Measurements from ENCODE around the gene SLIT3.

- TF ChIP-seq CTCF (IDR thresholded peaks at IDR 0.05) (no peak), EZH2 (IDR thresholded peaks at IDR 0.05) (no peak), EZH2phosphoT487 (IDR thresholded peaks at IDR 0.05) (no peak)
Measured at GRCh38 chr5:168810641-168811040, 490.3 kb downstream of the SLIT3 start.
